ENCODE results near the gene OTX1. TPM values are rescaled to one million over a fixed set of nuclear protein-coding genes. Genes with fewer than 3 reads are reported as not detected.

The OTX1 gene
- total and polyA plus RNA-seq, 2 donors (not counting 3 experiments of a cell fraction or from before 2014, with no cell fraction given), result not detected

GRCh38 chr2:63055226-63056106, 4.8 kb downstream of the OTX1 start:
- Histone ChIP-seq H3K36me3 (ENCODE audit: control insufficient read depth in 2 of 2, extremely low read depth in 1 of 2, insufficient read depth in 2 of 2, low read length in 2 of 2) (no peaks in the 10 kb centered on the region), H4K20me1 (replicated peaks; ENCODE audit: control insufficient read depth, extremely low read depth, insufficient read depth, low read length) (no peaks in the 10 kb centered on the region), H3K9me1 (replicated peaks; ENCODE audit: control insufficient read depth, extremely low read depth, insufficient read depth, low read length) (no peaks in the 10 kb centered on the region), H3K4me3 (replicated peaks in 1 of 3; ENCODE audit: insufficient read depth in 1 of 3, low read depth in 1 of 3, low read length in 3 of 3) (peak overlapping the region in 1 of 3 experiments; percentile 14), H3K27ac (ENCODE audit: insufficient read depth, low read depth, low read length) (no peak overlapping the region), H2AFZ (ENCODE audit: low read depth, low read length) (peak overlapping the region; percentile 8), H3K9ac (replicated peaks; ENCODE audit: extremely low read depth, insufficient read depth, low read length) (no peak overlapping the region), H3K4me2 (ENCODE audit: insufficient read depth, low read length) (no peak overlapping the region), H3K27me3 (ENCODE audit: control insufficient read depth in 2 of 2, insufficient read depth in 2 of 2, low read length in 2 of 2) (peaks cover 82 to 96% of the 10 kb centered on the region in 2 experiments), H3K79me2 (ENCODE audit: control insufficient read depth, insufficient read depth, low read length) (no peaks in the 10 kb centered on the region), H3K9me3 (replicated peaks; ENCODE audit: control insufficient read depth, insufficient read depth, low read length) (no peaks in the 10 kb centered on the region), H3K4me1 (ENCODE audit: control insufficient read depth, extremely low read depth, insufficient read depth, low read length) (peaks cover 38% of the 10 kb centered on the region)
- TF ChIP-seq MYC (IDR thresholded peaks at IDR 0.05; ENCODE audit: low read depth, low read length) (no peak), EZH2 (IDR thresholded peaks at IDR 0.05; ENCODE audit: borderline replicate concordance, low read depth, low read length, severe bottlenecking) (peak; percentile 85)
- dilution Hi-C loops (cut with MboI; ENCODE audit: extremely low pct_ligation_motif_present, low sequenced_read_pairs) (no loop called here), intact Hi-C loops (cut with micrococcal nuclease) (loop anchor here (10.0 kb wide), 2 partner anchors 351 to 581 kb away; partner anchors contain the start of gene EHBP1)
- no TSS peak for BruUV-seq (replicated peaks)
- ChIA-PET CTCF (interaction anchor here (1.3 to 1.8 kb wide), 3 partner anchors 12 to 26 kb away, joined by 3 to 6 read pairs (median 4); no protein-coding TSS in a partner anchor), POLR2A (no interaction called here)
- FAIRE-seq (no peak), DNase-seq (ENCODE audit: low read depth, low spot score) (no peak)

- no peak overlapping the region for H3K4me2 ChIP-seq (ENCODE audit: insufficient read depth, low read length)
- H3K4me1 ChIP-seq (ENCODE audit: control insufficient read depth, extremely low read depth, insufficient read depth, low read length), result peaks cover 32% of the 10 kb centered on the region
- H3K27me3 ChIP-seq (ENCODE audit: control insufficient read depth in 2 of 2, insufficient read depth in 2 of 2, low read length in 2 of 2), result peaks cover 75 to 97% of the 10 kb centered on the region in 2 experiments
- no peak overlapping the region for H3K9ac ChIP-seq (replicated peaks; ENCODE audit: extremely low read depth, insufficient read depth, low read length)
- FAIRE-seq, result no peak
- TF ChIP-seq EZH2 (IDR thresholded peaks at IDR 0.05; ENCODE audit: borderline replicate concordance, low read depth, low read length, severe bottlenecking) (peak; percentile 89), POLR2A (IDR thresholded peaks at IDR 0.05; ENCODE audit: low read depth, low read length) (no peak), FOS (IDR thresholded peaks at IDR 0.05; ENCODE audit: borderline replicate concordance, insufficient read depth, low read length) (no peak), GATA2 (IDR thresholded peaks at IDR 0.05; ENCODE audit: insufficient read depth, insufficient read length, low read depth, low read length) (no peak), JUN (IDR thresholded peaks at IDR 0.05; ENCODE audit: borderline replicate concordance, insufficient read depth, insufficient read length, low read depth) (no peak)
- H3K36me3 ChIP-seq (ENCODE audit: control insufficient read depth in 2 of 2, extremely low read depth in 1 of 2, insufficient read depth in 2 of 2, low read length in 2 of 2), result no peaks in the 10 kb centered on the region
- no TSS peak for BruUV-seq (replicated peaks)
- H2AFZ ChIP-seq (ENCODE audit: low read depth, low read length), result no peak overlapping the region
- H4K20me1 ChIP-seq (replicated peaks; ENCODE audit: control insufficient read depth, extremely low read depth, insufficient read depth, low read length), result no peaks in the 10 kb centered on the region
- H3K4me3 ChIP-seq (replicated peaks in 1 of 3; ENCODE audit: insufficient read depth in 1 of 3, low read depth in 1 of 3, low read length in 3 of 3), result no peak overlapping the region
- H3K27ac ChIP-seq (ENCODE audit: insufficient read depth, low read depth, low read length), result no peak overlapping the region
- ChIA-PET CTCF (interaction anchor here (0.9 kb wide), 1 partner anchor 10 kb away, joined by 3 read pairs; no protein-coding TSS in a partner anchor), POLR2A (no interaction called here)
- intact Hi-C loops (cut with micrococcal nuclease) (loop anchor here (10.0 kb wide), 2 partner anchors 352 to 582 kb away; partner anchors contain the start of gene EHBP1), dilution Hi-C loops (cut with MboI; ENCODE audit: extremely low pct_ligation_motif_present, low sequenced_read_pairs) (no loop called here)
- H3K79me2 ChIP-seq (ENCODE audit: control insufficient read depth, insufficient read depth, low read length), result no peaks in the 10 kb centered on the region
- DNase-seq (ENCODE audit: low read depth, low spot score), result no peak
- H3K9me3 ChIP-seq (replicated peaks; ENCODE audit: control insufficient read depth, insufficient read depth, low read length), result no peaks in the 10 kb centered on the region
- no peaks in the 10 kb centered on the region for H3K9me1 ChIP-seq (replicated peaks; ENCODE audit: control insufficient read depth, extremely low read depth, insufficient read depth, low read length)
These were observed 5.7 kb downstream of the OTX1 start for GRCh38 chr2:63056107-63057050.

All from endothelial cell of umbilical vein (primary cell).